ENCODE results near the gene TACO1. TPM values are rescaled to one million over a fixed set of nuclear protein-coding genes. Genes with fewer than 3 reads are reported as not detected.

Gene TACO1
- total and polyA plus RNA-seq, 9 of the 15 experiments (the other 6 are each of a cell fraction or from before 2014, with no cell fraction given) = 10.3 to 41.6 (median 30.9) TPM

- peak; percentile 44 for TF ChIP-seq CTCFL (IDR thresholded peaks at IDR 0.05; ENCODE audit: borderline replicate concordance, insufficient read depth, low read depth, low read length, poor library complexity, severe bottlenecking)
- peak; percentile 78 for TF ChIP-seq RB1 (IDR thresholded peaks at IDR 0.05; ENCODE audit: low read depth)
- TF ChIP-seq ZNF589 (CRISPR knock-in tag; IDR thresholded peaks at IDR 0.05; ENCODE audit: low read depth) = no peak
- peak; percentile 99 for TF ChIP-seq CTBP1 (IDR thresholded peaks at IDR 0.05; ENCODE audit: borderline replicate concordance)
- peak; percentile 61; the same call in 1 of the 2 replicates for TF ChIP-seq CREM (IDR thresholded peaks at IDR 0.05; ENCODE audit: low read depth)
- peak; percentile 80 for TF ChIP-seq L3MBTL2 (IDR thresholded peaks at IDR 0.05)
- TF ChIP-seq ZBED1 (IDR thresholded peaks at IDR 0.05) = no peak
- TF ChIP-seq STAT5B (CRISPR knock-in tag; IDR thresholded peaks at IDR 0.05) = no peak
- no peak for TF ChIP-seq USF2 (CRISPR knock-in tag; IDR thresholded peaks at IDR 0.05)
- peak in 1 of 2 experiments; percentile 94; a peak in 2 of 4 replicates for TF ChIP-seq TEAD1 (CRISPR knock-in tag; IDR thresholded peaks at IDR 0.05)
- no peak; the same call in 1 of the 2 replicates for TF ChIP-seq FOXP4 (CRISPR knock-in tag; IDR thresholded peaks at IDR 0.05; ENCODE audit: borderline replicate concordance)
- TF ChIP-seq TARDBP (IDR thresholded peaks at IDR 0.05) = no peak; the same call in 1 of the 2 replicates
- TF ChIP-seq CBX5 (IDR thresholded peaks at IDR 0.05; ENCODE audit: borderline replicate concordance, low read depth) = no peak
- 0 out of 2 replicates have a peak, but pooled peaks have one; percentile 13 for TF ChIP-seq ESRRA (IDR thresholded peaks at IDR 0.05; ENCODE audit: borderline replicate concordance, low read depth)
- no peak for TF ChIP-seq LEF1 (IDR thresholded peaks at IDR 0.05)
- no peak for TF ChIP-seq U2AF1 (optimal IDR thresholded peaks at IDR 0.05; ENCODE audit: low read depth, low read length)
- TF ChIP-seq HOXB6 (CRISPR knock-in tag; IDR thresholded peaks at IDR 0.05; ENCODE audit: borderline replicate concordance) = no peak
- 0 out of 2 replicates have a peak, but pooled peaks have one; percentile 9 for TF ChIP-seq SOX6 (IDR thresholded peaks at IDR 0.05)
- no peak for TF ChIP-seq ZNF212 (CRISPR knock-in tag; IDR thresholded peaks at IDR 0.05)
These were observed 21.2 kb downstream of the TACO1 start, which contains the start of gene MAP3K3 (continued) for GRCh38 chr17:63621684-63622573.

Measured in K562 (cell line).